Adipocyte (in vitro differentiated cells): Measurements from ENCODE around the gene PDCD5.
"Not testable (repeated sequence)": the region's sequence is repeated elsewhere in the genome, so short reads cannot be mapped to it uniquely, and the experiment has no call there.

Experiments
- DNase-seq: peaks from one replicate; pipeline ENCODE4 v3.0.0-alpha.2; 2015; ENCODE audit warnings: low read depth
- H3K27me3 ChIP-seq: replicated peaks from 2 replicates; pipeline ENCODE4 v1.7.0; 2013; ENCODE audit warnings: mild to moderate bottlenecking, low read length, moderate library complexity; ENCODE audit not compliant: control insufficient read depth, insufficient read depth
- H3K36me3 ChIP-seq: 2 replicates; pipeline ENCODE4 v1.7.0; 2013; ENCODE audit warnings: low read length, mild to moderate bottlenecking, moderate library complexity; ENCODE audit not compliant: control insufficient read depth, insufficient read depth, severe bottlenecking
- H3K4me1 ChIP-seq: 2 replicates; pipeline ENCODE4 v1.7.0; 2013; ENCODE audit warnings: mild to moderate bottlenecking, low read length, moderate library complexity; ENCODE audit not compliant: control insufficient read depth, insufficient read depth
- H3K4me3 ChIP-seq: 2 replicates; pipeline ENCODE4 v1.7.0; 2013; ENCODE audit warnings: mild to moderate bottlenecking, low read length, moderate library complexity
- H3K9ac ChIP-seq: 2 replicates; pipeline ENCODE4 v1.7.0; 2013; ENCODE audit warnings: mild to moderate bottlenecking, low read length, moderate library complexity
- H3K9me3 ChIP-seq: 2 replicates; pipeline ENCODE4 v1.7.0; 2013; ENCODE audit warnings: mild to moderate bottlenecking, low read length, moderate library complexity; ENCODE audit not compliant: control insufficient read depth

Gene PDCD5

DNA sequence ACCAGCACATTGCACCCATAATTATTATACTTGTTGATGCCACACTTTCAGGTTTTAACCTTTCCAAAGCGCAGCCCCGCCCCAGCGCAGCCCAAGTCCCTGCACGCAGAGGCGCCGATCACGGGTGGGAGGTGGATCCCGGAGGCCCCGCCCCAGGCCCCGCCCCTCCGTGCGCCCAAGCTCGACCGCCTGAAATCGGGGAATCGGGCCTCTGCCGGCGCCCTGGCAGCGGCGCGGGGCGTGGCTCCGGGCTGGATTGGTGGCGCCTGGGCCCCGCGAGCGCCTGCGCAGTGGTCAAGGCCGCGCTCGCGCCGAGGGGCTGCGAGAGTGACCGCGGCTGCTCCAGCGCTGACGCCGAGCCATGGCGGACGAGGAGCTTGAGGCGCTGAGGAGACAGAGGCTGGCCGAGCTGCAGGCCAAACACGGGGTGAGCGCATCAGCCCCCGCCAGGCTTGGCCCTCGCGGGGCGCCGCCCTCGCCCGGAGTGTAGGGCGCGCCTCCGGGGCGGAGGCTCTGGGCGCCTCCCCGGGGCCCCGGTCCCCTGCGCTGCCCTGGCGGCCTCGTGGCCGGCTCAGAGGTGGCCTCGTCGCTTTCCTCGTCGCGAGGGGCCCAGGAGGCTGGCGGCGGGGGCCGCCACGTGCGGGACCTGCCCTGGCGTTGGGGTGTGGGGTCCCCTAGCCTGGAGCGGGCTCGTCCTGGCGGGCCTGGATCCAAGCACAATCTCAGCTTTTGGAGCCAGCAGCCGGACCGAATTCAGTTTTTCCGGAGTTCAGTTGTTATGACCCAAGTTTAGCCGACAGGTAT, at the start of gene PDCD5:
Gene PDCD5 (plus strand): TSS at position 290 of the 804 bp plus-strand sequence. CDS start 72 bp downstream, at position 362.
- peaks cover 13% of the 10 kb centered on the region for H3K4me1 ChIP-seq
- H3K36me3 ChIP-seq = peaks cover 27% of the 10 kb centered on the region
- H3K9me3 ChIP-seq = no peaks in the 10 kb centered on the region
- no peaks in the 10 kb centered on the region for H3K27me3 ChIP-seq
- peak; percentile 98 for DNase-seq
- H3K4me3 ChIP-seq = peak within 1 kb of the TSS; percentile 99
- peak within 1 kb of the TSS; percentile 96 for H3K9ac ChIP-seq

GRCh38 chr19:32532233-32532632, 48.8 kb upstream of the PDCD5 start:
- Histone ChIP-seq H3K4me1 (no peaks in the 10 kb centered on the region), H3K9ac (no peak overlapping the region), H3K4me3 (no peak overlapping the region), H3K9me3 (peaks cover 10% of the 10 kb centered on the region), H3K36me3 (no peaks in the 10 kb centered on the region), H3K27me3 (peaks cover 4% of the 10 kb centered on the region)
- DNase-seq = no peak

- Histone ChIP-seq H3K9ac (no peak overlapping the region), H3K36me3 (no peaks in the 10 kb centered on the region), H3K4me3 (no peak overlapping the region), H3K27me3 (peaks cover 1% of the 10 kb centered on the region), H3K9me3 (peaks cover 2% of the 10 kb centered on the region), H3K4me1 (no peaks in the 10 kb centered on the region)
- DNase-seq = no peak
Measured at GRCh38 chr19:32537580-32537979, 43.4 kb upstream of the PDCD5 start.

GRCh38 chr19:32539240-32539916, 41.6 kb upstream of the PDCD5 start:
- H3K4me3 ChIP-seq = no peak overlapping the region
- H3K9ac ChIP-seq = no peak overlapping the region
- no peaks in the 10 kb centered on the region for H3K36me3 ChIP-seq
- H3K9me3 ChIP-seq = peaks cover 2% of the 10 kb centered on the region
- DNase-seq = no peak
- no peaks in the 10 kb centered on the region for H3K27me3 ChIP-seq
- H3K4me1 ChIP-seq = no peaks in the 10 kb centered on the region

DNA sequence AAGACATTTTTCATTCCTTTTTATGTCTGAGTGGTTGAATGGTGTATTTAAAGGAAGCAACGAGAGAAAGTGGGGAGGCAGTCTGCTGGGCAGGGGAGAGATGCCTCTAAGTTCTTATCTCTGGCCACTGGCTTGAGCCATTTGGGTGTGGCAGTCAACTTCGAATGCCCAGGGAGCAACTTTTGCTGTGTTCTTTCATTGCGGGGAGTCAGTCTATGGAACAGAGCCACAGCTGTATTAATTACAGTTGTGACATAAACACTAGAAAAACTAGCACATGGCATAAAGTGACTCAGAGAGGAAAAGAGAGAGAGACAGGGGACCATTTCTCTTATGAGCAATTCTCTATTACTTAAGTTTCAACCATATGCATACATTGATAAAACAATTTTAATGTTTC, 40.4 kb upstream of the PDCD5 start:
- H3K4me3 ChIP-seq = no peak overlapping the region
- H3K27me3 ChIP-seq = no peaks in the 10 kb centered on the region
- no peaks in the 10 kb centered on the region for H3K36me3 ChIP-seq
- DNase-seq = no peak
- H3K4me1 ChIP-seq = no peaks in the 10 kb centered on the region
- no peaks in the 10 kb centered on the region for H3K9me3 ChIP-seq
- no peak overlapping the region for H3K9ac ChIP-seq

GRCh38 chr19:32541376-32541775, 39.6 kb upstream of the PDCD5 start:
- DNase-seq, H3K27me3 ChIP-seq, H3K4me3 ChIP-seq, H3K36me3 ChIP-seq, H3K9me3 ChIP-seq, H3K4me1 ChIP-seq, H3K9ac ChIP-seq: not testable (repeated sequence)

DNA sequence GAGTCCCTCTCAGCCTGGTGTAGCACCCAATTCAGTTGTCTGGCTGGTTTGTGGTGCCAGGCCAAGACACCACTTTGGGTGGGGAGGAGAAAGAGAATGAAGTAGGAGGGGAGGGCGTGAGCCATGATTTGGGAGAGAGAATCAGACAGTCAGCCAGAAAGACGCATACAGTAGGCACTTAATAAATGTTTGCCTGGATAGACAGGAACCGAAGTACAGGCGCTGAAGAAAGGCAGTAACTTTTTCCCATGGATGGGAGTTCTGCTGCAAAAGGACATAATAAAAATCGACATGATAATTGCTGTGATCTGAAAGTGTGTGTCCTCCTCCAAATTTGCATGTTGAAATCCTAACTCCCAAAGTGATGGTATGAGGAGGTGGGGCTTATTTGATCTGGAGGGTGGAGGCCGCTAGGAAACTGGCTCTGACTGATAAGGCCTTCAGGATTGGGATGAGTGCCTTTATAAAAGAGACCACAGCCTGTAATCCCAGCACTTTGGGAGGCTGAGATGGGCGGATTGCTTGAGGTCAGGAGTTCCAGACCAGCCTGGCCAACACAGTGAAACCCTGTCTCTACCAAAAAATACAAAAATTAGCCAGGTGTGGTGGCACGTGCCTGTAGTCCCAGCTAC, 38.4 kb upstream of the PDCD5 start:
- no peaks in the 10 kb centered on the region for H3K36me3 ChIP-seq
- H3K9ac ChIP-seq = no peak overlapping the region
- no peaks in the 10 kb centered on the region for H3K27me3 ChIP-seq
- DNase-seq = no peak
- no peak overlapping the region for H3K4me3 ChIP-seq
- no peaks in the 10 kb centered on the region for H3K4me1 ChIP-seq
- no peaks in the 10 kb centered on the region for H3K9me3 ChIP-seq

GRCh38 chr19:32543115-32543900, 37.7 kb upstream of the PDCD5 start:
- no peak overlapping the region for H3K4me3 ChIP-seq
- H3K9ac ChIP-seq = no peak overlapping the region
- no peaks in the 10 kb centered on the region for H3K9me3 ChIP-seq
- no peaks in the 10 kb centered on the region for H3K27me3 ChIP-seq
- no peaks in the 10 kb centered on the region for H3K4me1 ChIP-seq
- DNase-seq = no peak
- no peaks in the 10 kb centered on the region for H3K36me3 ChIP-seq

DNA sequence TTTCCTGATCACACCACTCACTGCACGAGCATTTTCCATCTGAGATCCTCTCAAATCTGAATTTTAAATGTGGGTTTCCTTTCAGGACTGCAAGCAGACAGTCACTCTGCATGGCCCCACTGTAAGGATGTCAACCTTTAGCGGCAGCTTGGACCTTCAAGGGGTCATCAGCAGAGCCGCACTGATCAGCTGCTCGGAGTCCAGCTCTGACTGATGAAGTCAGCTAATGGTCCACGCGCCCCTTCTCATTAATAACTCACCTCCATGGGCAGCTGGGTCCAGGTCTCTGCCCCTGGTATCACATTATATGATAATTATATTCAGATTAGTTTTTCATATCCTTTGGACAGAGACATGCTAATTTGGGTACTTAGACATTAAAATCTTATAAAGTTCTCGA, 36.1 kb upstream of the PDCD5 start:
- Histone ChIP-seq H3K36me3 (no peaks in the 10 kb centered on the region), H3K9me3 (no peaks in the 10 kb centered on the region), H3K27me3 (no peaks in the 10 kb centered on the region), H3K9ac (no peak overlapping the region), H3K4me3 (no peak overlapping the region), H3K4me1 (no peaks in the 10 kb centered on the region)
- DNase-seq = no peak

GRCh38 chr19:32550666-32551065, 30.3 kb upstream of the PDCD5 start:
- DNase-seq = no peak
- Histone ChIP-seq H3K4me1 (no peaks in the 10 kb centered on the region), H3K36me3 (no peaks in the 10 kb centered on the region), H3K27me3 (no peaks in the 10 kb centered on the region), H3K9me3 (no peaks in the 10 kb centered on the region), H3K4me3 (no peak overlapping the region), H3K9ac (no peak overlapping the region)

DNA sequence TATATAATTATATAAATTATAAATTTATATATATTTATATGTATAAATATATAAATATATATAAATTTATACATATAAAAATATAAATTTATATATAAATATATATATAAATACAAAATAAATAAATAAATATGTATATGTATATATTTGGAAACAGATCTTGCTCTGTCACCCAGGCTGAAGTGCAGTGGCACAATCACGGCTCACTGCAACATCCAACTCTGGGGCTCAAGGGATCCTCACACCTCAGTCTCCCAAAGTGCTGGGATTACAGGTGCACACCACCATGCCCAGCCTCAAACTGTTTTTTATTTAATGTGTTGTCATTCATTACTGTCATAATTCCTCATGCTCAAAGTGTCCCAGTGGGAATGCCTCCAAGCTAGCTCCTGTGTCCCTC, 25.2 kb upstream of the PDCD5 start:
- H3K27me3 ChIP-seq = peaks cover 13% of the 10 kb centered on the region
- H3K9ac ChIP-seq = no peak overlapping the region
- no peak for DNase-seq
- H3K36me3 ChIP-seq = no peaks in the 10 kb centered on the region
- no peaks in the 10 kb centered on the region for H3K9me3 ChIP-seq
- H3K4me3 ChIP-seq = no peak overlapping the region
- H3K4me1 ChIP-seq = no peaks in the 10 kb centered on the region
